Type B pancreatic cell (in vitro differentiated cells): ENCODE results near the gene FAM136A. TPM values are rescaled to one million over a fixed set of nuclear protein-coding genes. Genes with fewer than 3 reads are reported as not detected.

ENCODE experiments used
- DNase-seq: peaks from one replicate; pipeline ENCODE4 v3.0.0; 2021; ENCODE audit warnings: mixed read lengths; ENCODE audit not compliant: unreplicated experiment; ENCODE audit errors: extremely low spot score
- H3K27ac Mint-ChIP-seq: 2 replicates; pipeline ENCODE4 v1.8.0; 2021; ENCODE audit warnings: mild to moderate bottlenecking, mixed read lengths
- H3K27me3 Mint-ChIP-seq: 2 replicates; pipeline ENCODE4 v1.8.0; 2021; ENCODE audit warnings: mixed read lengths
- H3K36me3 Mint-ChIP-seq: 2 replicates; pipeline ENCODE4 v1.8.0; 2021; ENCODE audit warnings: mixed read lengths
- H3K4me1 Mint-ChIP-seq: one replicate; pipeline ENCODE4 v1.8.0; 2021; ENCODE audit warnings: mixed read lengths; ENCODE audit not compliant: unreplicated experiment
- H3K4me3 Mint-ChIP-seq: 2 replicates; pipeline ENCODE4 v1.8.0; 2021; ENCODE audit warnings: mild to moderate bottlenecking, mixed read lengths
- H3K9me3 Mint-ChIP-seq: 2 replicates; pipeline ENCODE4 v1.8.0; 2021; ENCODE audit warnings: mixed read lengths
- CTCF ChIP-seq: fragments of 200-600 bp; sonication (generic); conservative IDR thresholded peaks from 2 replicates; pipeline ENCODE4 v1.5.0; 2021; ENCODE audit warnings: antibody characterized with exemption, mild to moderate bottlenecking
- microRNA-seq: library from miRNA; unstranded; fragments of <30 nt; microRNA quantifications from one replicate; pipeline ENCODE4, GENCODE V29; 2020
- total RNA-seq: library from RNA; stranded (reverse); gene quantifications from 2 replicates; pipeline ENCODE4 v1.2.1, GENCODE V29; 2021; ENCODE audit warnings: low replicate concordance

Gene FAM136A
- total RNA-seq, 1 donor from 2014 or later, result 49.6 TPM

DNA sequence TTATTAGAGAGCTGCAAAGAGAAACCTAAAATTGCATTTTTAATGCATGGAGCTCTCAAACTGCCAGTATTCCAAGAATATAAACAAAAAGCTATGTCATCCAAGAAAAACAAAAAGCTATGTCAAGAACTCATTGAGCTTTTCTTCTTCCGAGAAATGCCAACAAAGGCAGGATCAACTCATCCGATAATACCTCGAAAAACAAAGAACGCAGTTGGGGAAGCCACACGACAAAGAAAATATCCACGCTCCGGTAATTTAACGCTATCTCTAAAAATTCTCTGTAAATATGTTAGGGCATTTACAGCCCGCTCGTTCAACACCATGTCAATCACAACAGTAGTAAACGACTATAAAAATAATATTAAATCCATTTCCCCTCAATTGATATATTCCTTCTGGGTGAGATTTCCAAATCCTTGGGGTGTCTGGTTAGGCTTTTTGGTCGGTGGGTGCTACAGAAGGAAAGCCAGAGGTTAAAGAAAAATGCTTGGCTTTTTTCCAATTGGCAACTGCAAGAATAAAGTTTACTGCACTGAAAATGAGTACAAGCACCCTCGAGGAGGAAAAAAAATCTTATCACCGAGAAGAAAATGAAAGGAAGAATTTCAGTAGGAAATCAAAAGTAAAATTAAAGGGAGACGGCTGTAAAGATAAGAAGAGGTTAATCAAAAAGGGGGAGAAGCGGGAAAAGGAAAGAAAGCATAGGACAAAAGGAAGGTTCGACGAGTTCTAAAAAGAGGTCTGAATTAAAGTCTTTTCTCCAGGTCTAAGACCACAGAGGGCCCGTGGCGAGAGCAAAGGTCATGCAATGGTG, 54.3 kb downstream of the FAM136A start:
- peak overlapping the region; percentile 96 for H3K4me3 Mint-ChIP-seq
- peaks cover 26% of the 10 kb centered on the region for H3K36me3 Mint-ChIP-seq
- DNase-seq, result no peak
- H3K9me3 Mint-ChIP-seq, result no peaks in the 10 kb centered on the region
- peaks cover 32% of the 10 kb centered on the region for H3K4me1 Mint-ChIP-seq
- no peak for TF ChIP-seq CTCF
- H3K27ac Mint-ChIP-seq, result peak overlapping the region; percentile 99
- peaks cover 6% of the 10 kb centered on the region for H3K27me3 Mint-ChIP-seq

Small RNA genes lying within 50 kb of the gene (microRNA-seq; reads per million reads assigned to microRNA genes)
- not detected for gene MIR1285-2

Other genes with a start within 250 kb of the FAM136A start
- gene PCBP1, start 214.6 kb downstream of the FAM136A start, total RNA-seq, result 316 and 349 TPM in 2 replicates
- gene C2orf42, start 111.0 kb downstream of the FAM136A start, total RNA-seq, result 15.5 and 18.8 TPM in 2 replicates
- gene TIA1, start 53.4 kb downstream of the FAM136A start, total RNA-seq, result 176 and 300 TPM in 2 replicates
- 76.8 and 80.8 TPM in 2 replicates for gene PCYOX1, start 43.9 kb downstream of the FAM136A start, total RNA-seq
- gene SNRPG, start 8.3 kb downstream of the FAM136A start, total RNA-seq, result 153 and 187 TPM in 2 replicates